ENCODE results near the gene NPAS1. TPM values are rescaled to one million over a fixed set of nuclear protein-coding genes. Genes with fewer than 3 reads are reported as not detected.

NPAS1 gene
- total and polyA plus RNA-seq, 2 of the 13 experiments (the other 11 are each of a cell fraction or from before 2014, with no cell fraction given), result 0.35 to 2.9 TPM

DNA sequence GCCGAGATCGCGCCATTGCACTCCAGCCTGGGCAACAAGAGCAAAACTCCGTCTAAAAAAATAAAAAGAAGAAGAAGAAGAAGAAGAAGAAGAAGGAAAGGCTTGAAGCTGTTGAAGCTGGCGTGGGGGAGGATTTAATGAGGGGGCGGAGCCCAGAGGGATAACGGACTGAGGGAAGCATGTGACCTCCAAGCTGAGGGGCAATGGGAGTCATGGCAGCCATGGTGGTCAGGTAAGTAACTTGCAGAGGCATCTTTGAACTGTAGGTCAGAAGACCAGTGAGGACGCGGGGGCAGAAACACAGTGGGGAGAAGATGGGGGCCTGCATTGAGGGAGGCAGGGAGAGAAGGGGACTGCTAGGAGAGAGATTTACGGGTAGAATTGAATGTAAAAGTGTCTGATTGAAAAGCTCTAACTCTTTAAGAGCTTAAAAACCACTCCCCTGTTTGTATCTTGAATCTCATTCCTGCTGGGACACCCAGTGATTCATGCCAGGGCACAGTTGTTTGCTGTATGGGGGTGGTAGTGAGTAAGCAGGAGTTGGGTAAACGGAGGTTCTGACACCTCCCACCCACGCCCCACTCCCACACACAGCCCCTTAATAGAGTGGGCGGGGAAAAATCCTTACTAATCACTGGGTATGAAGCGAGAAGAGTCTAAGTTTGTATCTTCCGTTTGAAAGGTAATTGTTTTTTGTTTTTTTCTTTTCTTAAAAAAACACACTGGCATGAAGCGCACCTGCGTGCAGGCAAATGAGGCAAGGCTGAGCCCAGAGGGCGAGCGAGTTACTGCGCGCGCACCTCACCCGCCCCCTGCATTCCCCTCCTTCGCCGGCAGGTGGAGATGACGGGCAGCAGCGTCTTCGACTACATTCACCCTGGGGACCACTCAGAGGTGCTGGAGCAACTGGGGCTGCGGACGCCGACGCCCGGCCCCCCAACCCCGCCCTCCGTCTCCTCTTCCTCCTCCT lies 15.8 kb downstream of the NPAS1 start (continued):
- TF ChIP-seq, protein P1, sequence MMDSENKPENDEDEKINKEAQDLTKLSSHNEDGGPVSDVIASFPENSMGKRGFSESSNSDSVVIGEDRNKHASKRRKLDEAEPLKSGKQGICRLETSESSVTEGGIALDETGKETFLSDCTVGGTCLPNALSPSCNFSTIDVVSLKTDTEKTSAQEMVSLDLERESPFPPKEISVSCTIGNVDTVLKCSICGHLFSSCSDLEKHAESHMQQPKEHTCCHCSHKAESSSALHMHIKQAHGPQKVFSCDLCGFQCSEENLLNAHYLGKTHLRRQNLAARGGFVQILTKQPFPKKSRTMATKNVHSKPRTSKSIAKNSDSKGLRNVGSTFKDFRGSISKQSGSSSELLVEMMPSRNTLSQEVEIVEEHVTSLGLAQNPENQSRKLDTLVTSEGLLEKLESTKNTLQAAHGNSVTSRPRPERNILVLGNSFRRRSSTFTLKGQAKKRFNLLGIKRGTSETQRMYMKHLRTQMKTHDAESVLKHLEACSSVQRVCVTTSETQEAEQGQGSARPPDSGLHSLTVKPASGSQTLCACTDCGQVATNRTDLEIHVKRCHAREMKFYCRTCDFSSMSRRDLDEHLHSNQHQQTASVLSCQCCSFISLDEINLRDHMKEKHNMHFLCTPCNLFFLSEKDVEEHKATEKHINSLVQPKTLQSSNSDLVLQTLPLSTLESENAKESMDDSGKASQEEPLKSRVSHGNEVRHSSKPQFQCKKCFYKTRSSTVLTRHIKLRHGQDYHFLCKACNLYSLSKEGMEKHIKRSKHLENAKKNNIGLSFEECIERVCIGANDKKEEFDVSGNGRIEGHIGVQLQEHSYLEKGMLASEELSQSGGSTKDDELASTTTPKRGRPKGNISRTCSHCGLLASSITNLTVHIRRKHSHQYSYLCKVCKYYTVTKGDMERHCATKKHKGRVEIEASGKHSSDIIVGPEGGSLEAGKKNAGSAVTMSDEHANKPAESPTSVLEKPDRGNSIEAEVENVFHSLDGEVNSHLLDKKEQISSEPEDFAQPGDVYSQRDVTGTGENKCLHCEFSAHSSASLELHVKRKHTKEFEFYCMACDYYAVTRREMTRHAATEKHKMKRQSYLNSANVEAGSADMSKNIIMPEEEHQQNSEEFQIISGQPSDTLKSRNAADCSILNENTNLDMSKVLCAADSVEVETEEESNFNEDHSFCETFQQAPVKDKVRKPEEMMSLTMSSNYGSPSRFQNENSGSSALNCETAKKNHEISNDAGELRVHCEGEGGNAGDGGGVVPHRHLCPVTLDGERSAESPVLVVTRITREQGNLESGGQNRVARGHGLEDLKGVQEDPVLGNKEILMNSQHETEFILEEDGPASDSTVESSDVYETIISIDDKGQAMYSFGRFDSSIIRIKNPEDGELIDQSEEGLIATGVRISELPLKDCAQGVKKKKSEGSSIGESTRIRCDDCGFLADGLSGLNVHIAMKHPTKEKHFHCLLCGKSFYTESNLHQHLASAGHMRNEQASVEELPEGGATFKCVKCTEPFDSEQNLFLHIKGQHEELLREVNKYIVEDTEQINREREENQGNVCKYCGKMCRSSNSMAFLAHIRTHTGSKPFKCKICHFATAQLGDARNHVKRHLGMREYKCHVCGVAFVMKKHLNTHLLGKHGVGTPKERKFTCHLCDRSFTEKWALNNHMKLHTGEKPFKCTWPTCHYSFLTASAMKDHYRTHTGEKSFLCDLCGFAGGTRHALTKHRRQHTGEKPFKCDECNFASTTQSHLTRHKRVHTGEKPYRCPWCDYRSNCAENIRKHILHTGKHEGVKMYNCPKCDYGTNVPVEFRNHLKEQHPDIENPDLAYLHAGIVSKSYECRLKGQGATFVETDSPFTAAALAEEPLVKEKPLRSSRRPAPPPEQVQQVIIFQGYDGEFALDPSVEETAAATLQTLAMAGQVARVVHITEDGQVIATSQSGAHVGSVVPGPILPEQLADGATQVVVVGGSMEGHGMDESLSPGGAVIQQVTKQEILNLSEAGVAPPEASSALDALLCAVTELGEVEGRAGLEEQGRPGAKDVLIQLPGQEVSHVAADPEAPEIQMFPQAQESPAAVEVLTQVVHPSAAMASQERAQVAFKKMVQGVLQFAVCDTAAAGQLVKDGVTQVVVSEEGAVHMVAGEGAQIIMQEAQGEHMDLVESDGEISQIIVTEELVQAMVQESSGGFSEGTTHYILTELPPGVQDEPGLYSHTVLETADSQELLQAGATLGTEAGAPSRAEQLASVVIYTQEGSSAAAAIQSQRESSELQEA (CRISPR knock-in tag; IDR thresholded peaks at IDR 0.05; ENCODE audit: not compliant biosample characterization), result no peak
- no peak; the same call in 1 of the 2 replicates for TF ChIP-seq FOXO1 (CRISPR knock-in tag; IDR thresholded peaks at IDR 0.05)
- no peak for TF ChIP-seq ZNF431 (CRISPR knock-in tag; IDR thresholded peaks at IDR 0.05; ENCODE audit: borderline replicate concordance, low read depth)
- TF ChIP-seq NFATC3 (CRISPR knock-in tag; IDR thresholded peaks at IDR 0.05), result no peak
- TF ChIP-seq ZNF256 (CRISPR knock-in tag; conservative IDR thresholded peaks at IDR 0.05), result no peak
- TF ChIP-seq, protein P2, sequence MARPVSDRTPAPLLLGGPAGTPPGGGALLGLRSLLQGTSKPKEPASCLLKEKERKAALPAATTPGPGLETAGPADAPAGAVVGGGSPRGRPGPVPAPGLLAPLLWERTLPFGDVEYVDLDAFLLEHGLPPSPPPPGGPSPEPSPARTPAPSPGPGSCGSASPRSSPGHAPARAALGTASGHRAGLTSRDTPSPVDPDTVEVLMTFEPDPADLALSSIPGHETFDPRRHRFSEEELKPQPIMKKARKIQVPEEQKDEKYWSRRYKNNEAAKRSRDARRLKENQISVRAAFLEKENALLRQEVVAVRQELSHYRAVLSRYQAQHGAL (CRISPR knock-in tag; IDR thresholded peaks at IDR 0.05; ENCODE audit: not compliant biosample characterization), result no peak
- no peak for TF ChIP-seq ZNF451 (CRISPR knock-in tag; IDR thresholded peaks at IDR 0.05)
- TF ChIP-seq, protein P3, sequence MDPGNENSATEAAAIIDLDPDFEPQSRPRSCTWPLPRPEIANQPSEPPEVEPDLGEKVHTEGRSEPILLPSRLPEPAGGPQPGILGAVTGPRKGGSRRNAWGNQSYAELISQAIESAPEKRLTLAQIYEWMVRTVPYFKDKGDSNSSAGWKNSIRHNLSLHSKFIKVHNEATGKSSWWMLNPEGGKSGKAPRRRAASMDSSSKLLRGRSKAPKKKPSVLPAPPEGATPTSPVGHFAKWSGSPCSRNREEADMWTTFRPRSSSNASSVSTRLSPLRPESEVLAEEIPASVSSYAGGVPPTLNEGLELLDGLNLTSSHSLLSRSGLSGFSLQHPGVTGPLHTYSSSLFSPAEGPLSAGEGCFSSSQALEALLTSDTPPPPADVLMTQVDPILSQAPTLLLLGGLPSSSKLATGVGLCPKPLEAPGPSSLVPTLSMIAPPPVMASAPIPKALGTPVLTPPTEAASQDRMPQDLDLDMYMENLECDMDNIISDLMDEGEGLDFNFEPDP (CRISPR knock-in tag; conservative IDR thresholded peaks at IDR 0.05), result no peak
- TF ChIP-seq HDAC6 (IDR thresholded peaks at IDR 0.05; ENCODE audit: low read depth, low read length), result no peak
- no peak; the same call in 1 of the 2 replicates for TF ChIP-seq HDAC1 (CRISPR knock-in tag; IDR thresholded peaks at IDR 0.05)
- no peak for TF ChIP-seq ZNF660 (CRISPR knock-in tag; IDR thresholded peaks at IDR 0.05; ENCODE audit: borderline replicate concordance, low read depth)
- no peak for TF ChIP-seq DR1 (CRISPR knock-in tag; IDR thresholded peaks at IDR 0.05)
- TF ChIP-seq ZSCAN9 (CRISPR knock-in tag; IDR thresholded peaks at IDR 0.05; ENCODE audit: borderline replicate concordance), result no peak; the same call in 1 of the 2 replicates
- no peak for TF ChIP-seq MTF2 (CRISPR knock-in tag; IDR thresholded peaks at IDR 0.05; ENCODE audit: borderline replicate concordance)
- TF ChIP-seq, protein P4, sequence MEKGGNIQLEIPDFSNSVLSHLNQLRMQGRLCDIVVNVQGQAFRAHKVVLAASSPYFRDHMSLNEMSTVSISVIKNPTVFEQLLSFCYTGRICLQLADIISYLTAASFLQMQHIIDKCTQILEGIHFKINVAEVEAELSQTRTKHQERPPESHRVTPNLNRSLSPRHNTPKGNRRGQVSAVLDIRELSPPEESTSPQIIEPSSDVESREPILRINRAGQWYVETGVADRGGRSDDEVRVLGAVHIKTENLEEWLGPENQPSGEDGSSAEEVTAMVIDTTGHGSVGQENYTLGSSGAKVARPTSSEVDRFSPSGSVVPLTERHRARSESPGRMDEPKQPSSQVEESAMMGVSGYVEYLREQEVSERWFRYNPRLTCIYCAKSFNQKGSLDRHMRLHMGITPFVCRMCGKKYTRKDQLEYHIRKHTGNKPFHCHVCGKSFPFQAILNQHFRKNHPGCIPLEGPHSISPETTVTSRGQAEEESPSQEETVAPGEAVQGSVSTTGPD (CRISPR knock-in tag; IDR thresholded peaks at IDR 0.05), result no peak
- TF ChIP-seq FOSL2 (CRISPR knock-in tag; IDR thresholded peaks at IDR 0.05), result peak; percentile 71
